Fibroblast of mammary gland (primary cell): ENCODE results near the gene RPS21.
A peak's percentile ranks its signal among the peaks of the same experiment; 100 is the strongest.

Experiments used
- DNase-seq: peaks from one replicate; pipeline ENCODE4 v3.0.0-alpha.2; 2010; ENCODE audit warnings: low read depth
- H3K4me3 ChIP-seq: 2 replicates; pipeline ENCODE4 v1.5.1; 2011; ENCODE audit warnings: low read depth, mild to moderate bottlenecking, low read length, moderate library complexity; ENCODE audit not compliant: control insufficient read depth
- CTCF ChIP-seq: conservative IDR thresholded peaks from 2 replicates; pipeline ENCODE4 v1.5.1; 2011; ENCODE audit warnings: low read depth, low read length, inconsistent platforms; ENCODE audit not compliant: control insufficient read depth, insufficient read depth

The RPS21 gene

GRCh38 chr20:62365814-62366369 lies 21.0 kb upstream of the RPS21 start:
- no peak for DNase-seq
- no peak for TF ChIP-seq CTCF
- H3K4me3 ChIP-seq: peak overlapping the region; percentile 30

- no peak for DNase-seq
- no peak for TF ChIP-seq CTCF
- peak overlapping the region; percentile 37 for H3K4me3 ChIP-seq
Measured at GRCh38 chr20:62366370-62367135, 20.4 kb upstream of the RPS21 start.

GRCh38 chr20:62367136-62367632 lies 19.7 kb upstream of the RPS21 start, which contains the start of gene LAMA5:
LAMA5 (minus strand) TSS chr20:62367312; CDS start chr20:62367245, 67 bp downstream.
- DNase-seq: no peak
- TF ChIP-seq CTCF: no peak
- peak within 1 kb of the TSS; percentile 37 for H3K4me3 ChIP-seq

GRCh38 chr20:62367633-62368391 lies 19.1 kb upstream of the RPS21 start:
- no peak overlapping the region for H3K4me3 ChIP-seq
- no peak for TF ChIP-seq CTCF
- DNase-seq: no peak

- TF ChIP-seq CTCF: no peak
- H3K4me3 ChIP-seq: no peak overlapping the region
- no peak for DNase-seq
Measured at GRCh38 chr20:62368392-62368975, 18.4 kb upstream of the RPS21 start.

- H3K4me3 ChIP-seq: no peak overlapping the region
- DNase-seq: peak; percentile 62
- TF ChIP-seq CTCF: peak; percentile 32
Measured at GRCh38 chr20:62368976-62369814, 17.7 kb upstream of the RPS21 start.
